Tibial artery (tissue), 4 donors: ENCODE measurements around the gene IFT43.

ENCODE experiments used
- DNase-seq, 2 donors: peaks; one replicate each; pipeline ENCODE4 v3.0.0-alpha.2; 2019
- H3K27ac ChIP-seq, 2 donors: fragments of 200-600 bp; sonication (generic) in 1 of 2; 1 replicate in 1 of 2; 2 replicates in 1 of 2; pipeline ENCODE4 v1.5.1; 2018 to 2019; ENCODE audit warnings: mild to moderate bottlenecking in 1 of 2
- H3K27me3 ChIP-seq, 2 donors: fragments of 200-600 bp; sonication (generic) in 1 of 2; one replicate each; pipeline versions ENCODE4 v1.5.1 to v1.6.0; 2016 to 2019
- H3K36me3 ChIP-seq, 3 donors: fragments of 200-600 bp; sonication (generic) in 2 of 3; one replicate each; pipeline ENCODE4 v1.5.1; 2016 to 2019; ENCODE audit warnings: mild to moderate bottlenecking in 2 of 3
- H3K4me1 ChIP-seq, 4 donors: fragments of 200-600 bp; sonication (generic) in 2 of 4; 1 replicate in 3 of 4; 2 replicates in 1 of 4; pipeline ENCODE4 v1.5.1; 2016 to 2019
- H3K4me3 ChIP-seq, 2 donors: fragments of 200-600 bp; sonication (generic) in 1 of 2; 1 replicate in 1 of 2; 2 replicates in 1 of 2; pipeline ENCODE4 v1.5.1; 2018 to 2019; ENCODE audit warnings: mild to moderate bottlenecking in 2 of 2
- H3K9me3 ChIP-seq, 3 donors: fragments of 200-600 bp; sonication (generic) in 1 of 3; one replicate each; pipeline ENCODE4 v1.5.1; 2016 to 2019
- CTCF ChIP-seq, 2 experiments: fragments of 200-600 bp in 1 of 2; fragments of 450-650 bp in 1 of 2; IDR thresholded peaks; one replicate each; pipeline ENCODE4 v1.5.1; 2017 to 2019; ENCODE audit warnings: antibody characterized with exemption in 2 of 2, mild to moderate bottlenecking in 1 of 2, moderate library complexity in 1 of 2
- intact Hi-C: fragments of 100-400 bp; cut with DNase I; formaldehyde crosslinking; loops from one replicate; pipeline ENCODE4 v1.15.0; 2023; ENCODE audit warnings: low total_unique reads

The IFT43 gene

GRCh38 chr14:75952489-75952888 is 33.1 kb upstream of the IFT43 start:
- no peak for DNase-seq
- H3K27ac ChIP-seq = no peak overlapping the region
- no peaks in the 10 kb centered on the region for H3K4me1 ChIP-seq
- peaks cover 0 to 11% (median 3%) of the 10 kb centered on the region in 3 donors for H3K36me3 ChIP-seq
- TF ChIP-seq CTCF (IDR thresholded peaks at IDR 0.05) = no peak
- H3K27me3 ChIP-seq = no peaks in the 10 kb centered on the region
- no peaks in the 10 kb centered on the region for H3K9me3 ChIP-seq
- no peak overlapping the region for H3K4me3 ChIP-seq
- intact Hi-C loops = no loop called here

GRCh38 chr14:75959031-75959430 is 26.5 kb upstream of the IFT43 start:
- Histone ChIP-seq H3K36me3 (peaks cover 26 to 71% (median 65%) of the 10 kb centered on the region in 3 donors), H3K4me1 (no peaks in the 10 kb centered on the region), H3K4me3 (no peak overlapping the region), H3K9me3 (no peaks in the 10 kb centered on the region), H3K27me3 (no peaks in the 10 kb centered on the region), H3K27ac (no peak overlapping the region)
- DNase-seq = no peak
- no peak for TF ChIP-seq CTCF (IDR thresholded peaks at IDR 0.05)
- intact Hi-C loops = no loop called here

- H3K4me3 ChIP-seq = no peak overlapping the region
- no peaks in the 10 kb centered on the region for H3K9me3 ChIP-seq
- peaks cover 36 to 83% (median 73%) of the 10 kb centered on the region in 3 donors for H3K36me3 ChIP-seq
- no peaks in the 10 kb centered on the region for H3K4me1 ChIP-seq
- no peak for TF ChIP-seq CTCF (IDR thresholded peaks at IDR 0.05)
- no peak overlapping the region for H3K27ac ChIP-seq
- intact Hi-C loops = no loop called here
- no peaks in the 10 kb centered on the region for H3K27me3 ChIP-seq
- no peak for DNase-seq
Measured at GRCh38 chr14:75960231-75960630, 25.3 kb upstream of the IFT43 start.

- no peak for DNase-seq
- Histone ChIP-seq H3K4me1 (no peaks in the 10 kb centered on the region), H3K9me3 (no peaks in the 10 kb centered on the region), H3K27ac (no peak overlapping the region), H3K36me3 (peaks cover 47 to 89% (median 87%) of the 10 kb centered on the region in 3 donors), H3K27me3 (no peaks in the 10 kb centered on the region), H3K4me3 (no peak overlapping the region)
- intact Hi-C loops = no loop called here
- no peak for TF ChIP-seq CTCF (IDR thresholded peaks at IDR 0.05)
Measured at GRCh38 chr14:75961662-75962061, 23.9 kb upstream of the IFT43 start.

GRCh38 chr14:75967866-75968265 is 17.7 kb upstream of the IFT43 start:
- Histone ChIP-seq H3K27ac (no peak overlapping the region), H3K36me3 (peaks cover 37 to 84% (median 57%) of the 10 kb centered on the region in 3 donors)
- intact Hi-C loops = no loop called here

More at GRCh38 chr14:75967866-75968265, 17.7 kb upstream of the IFT43 start:
- TF ChIP-seq CTCF (IDR thresholded peaks at IDR 0.05) = no peak
- no peak overlapping the region for H3K4me3 ChIP-seq
- DNase-seq = no peak
- H3K9me3 ChIP-seq = no peaks in the 10 kb centered on the region
- peaks cover 0 to 10% (median 3%) of the 10 kb centered on the region in 4 donors for H3K4me1 ChIP-seq
- no peaks in the 10 kb centered on the region for H3K27me3 ChIP-seq
